AG04450 (cell line): Measurements from ENCODE around the gene LIMA1. TPM values are rescaled to one million over a fixed set of nuclear protein-coding genes. Genes with fewer than 3 reads are reported as not detected.

Experiments used
- CTCF ChIA-PET: fragments of 300-600, 350-600 bp; formaldehyde crosslinking; extraction: SDS; loops from one replicate; lab custom pipeline; 2022; ENCODE audit warnings: antibody characterized with exemption, inconsistent platforms; lab: Charles Lee
- POLR2A ChIA-PET: fragments of 350-600 bp; formaldehyde crosslinking; extraction: SDS; loops from one replicate; lab custom pipeline; 2021; ENCODE audit warnings: antibody characterized with exemption, inconsistent platforms; lab: Yijun Ruan, JAX
- DNase-seq: peaks from one replicate; pipeline ENCODE4 v3.0.0-alpha.2; 2011; ENCODE audit warnings: low read depth, low spot score
- H3K27ac ChIP-seq: one replicate; pipeline ENCODE4 v1.5.1; 2012; ENCODE audit warnings: low read depth, low read length, control low read depth
- H3K27me3 ChIP-seq: one replicate; pipeline ENCODE4 v1.6.0; 2012; ENCODE audit warnings: low read length; ENCODE audit not compliant: control insufficient read depth, insufficient read depth
- H3K4me3 ChIP-seq: 2 replicates; pipeline ENCODE4 v1.5.1; 2011; ENCODE audit warnings: mild to moderate bottlenecking, low read depth, low read length, control low read depth
- H3K9me3 ChIP-seq: 2 replicates; pipeline ENCODE4 v1.5.1; 2012; ENCODE audit warnings: low read length; ENCODE audit not compliant: control insufficient read depth, insufficient read depth
- CTCF ChIP-seq: IDR thresholded peaks from 2 replicates; pipeline ENCODE4 v1.5.1; 2011; ENCODE audit warnings: low read depth, low read length, control low read depth, inconsistent platforms
- polyA plus RNA-seq: library from polyadenylated mRNA; depleted of rRNA; stranded (reverse); fragments of >200 nt; gene quantifications from 2 replicates; pipeline ENCODE4 v1.2.3, GENCODE V29; 2011

Gene LIMA1
- polyA plus RNA-seq, 1 experiment = 218 TPM

GRCh38 chr12:50285253-50285652 is 1.9 kb upstream of the LIMA1 start:
- POLR2A ChIA-PET = interaction anchor here (3.1 kb wide), 1 partner anchor 64 kb away, joined by 28 read pairs; no protein-coding TSS in a partner anchor
- TF ChIP-seq CTCF = no peak
- CTCF ChIA-PET = interaction anchor here (0.6 to 2.0 kb wide), 3 partner anchors 29 to 44 kb away, joined by 3 to 5 read pairs (median 4); no protein-coding TSS in a partner anchor

GRCh38 chr12:50282721-50283228 is 545 bp downstream of the LIMA1 start:
- TF ChIP-seq CTCF = no peak
- Histone ChIP-seq H3K27ac (peak overlapping the region; percentile 81), H3K4me3 (peak overlapping the region; percentile 95), H3K9me3 (no peaks in the 10 kb centered on the region), H3K27me3 (no peaks in the 10 kb centered on the region)
- ChIA-PET CTCF (interaction anchor here (1.3 to 1.7 kb wide), 2 partner anchors 32 to 60 kb away, joined by 6 to 7 read pairs; no protein-coding TSS in a partner anchor), POLR2A (interaction anchor here (0.9 to 3.1 kb wide), 8 partner anchors 30 to 96 kb away, joined by 3 to 28 read pairs (median 6); no protein-coding TSS in a partner anchor)
- peak; percentile 65 for DNase-seq

More at GRCh38 chr12:50285253-50285652, 1.9 kb upstream of the LIMA1 start:
- no peaks in the 10 kb centered on the region for H3K9me3 ChIP-seq
- no peak for DNase-seq
- H3K27me3 ChIP-seq = no peaks in the 10 kb centered on the region
- H3K27ac ChIP-seq = no peak overlapping the region
- no peak overlapping the region for H3K4me3 ChIP-seq

- no peak overlapping the region for H3K27ac ChIP-seq
- no peaks in the 10 kb centered on the region for H3K9me3 ChIP-seq
- CTCF ChIA-PET = interaction anchor here (0.6 kb wide), 1 partner anchor 38 kb away, joined by 3 read pairs; no protein-coding TSS in a partner anchor
- POLR2A ChIA-PET = no interaction called here
- no peak for DNase-seq
- H3K27me3 ChIP-seq = no peaks in the 10 kb centered on the region
- H3K4me3 ChIP-seq = no peak overlapping the region
- no peak for TF ChIP-seq CTCF
Observed at GRCh38 chr12:50279501-50279900, 3.8 kb downstream of the LIMA1 start.

- H3K27ac ChIP-seq = no peak overlapping the region
- no peak overlapping the region for H3K4me3 ChIP-seq
- no peaks in the 10 kb centered on the region for H3K27me3 ChIP-seq
- no peaks in the 10 kb centered on the region for H3K9me3 ChIP-seq
- CTCF ChIA-PET = no interaction called here
- TF ChIP-seq CTCF = no peak; the same call in 1 of the 2 replicates
- no peak for DNase-seq
- POLR2A ChIA-PET = no interaction called here
Observed at GRCh38 chr12:50276912-50277671, 6.2 kb downstream of the LIMA1 start.

- POLR2A ChIA-PET = no interaction called here
- CTCF ChIA-PET = interaction anchor here (0.6 kb wide), 1 partner anchor 525 kb away, joined by 3 read pairs; no protein-coding TSS in a partner anchor
- Histone ChIP-seq H3K4me3 (no peak overlapping the region), H3K27me3 (no peaks in the 10 kb centered on the region), H3K27ac (no peak overlapping the region), H3K9me3 (no peaks in the 10 kb centered on the region)
- TF ChIP-seq CTCF = no peak
- no peak for DNase-seq
Observed at GRCh38 chr12:50276068-50276467, 7.3 kb downstream of the LIMA1 start.
